DMS 273 treated with DMSO at 0.1 percent for 48 hours (cell line): Measurements from ENCODE around the gene CDH23.
A peak's percentile ranks its signal among the peaks of the same experiment; 100 is the strongest.

Experiments used
- DNase-seq: peaks from one replicate; lab custom pipeline; 2025; lab: John Stamatoyannopoulos, UW

The CDH23 gene

DNA sequence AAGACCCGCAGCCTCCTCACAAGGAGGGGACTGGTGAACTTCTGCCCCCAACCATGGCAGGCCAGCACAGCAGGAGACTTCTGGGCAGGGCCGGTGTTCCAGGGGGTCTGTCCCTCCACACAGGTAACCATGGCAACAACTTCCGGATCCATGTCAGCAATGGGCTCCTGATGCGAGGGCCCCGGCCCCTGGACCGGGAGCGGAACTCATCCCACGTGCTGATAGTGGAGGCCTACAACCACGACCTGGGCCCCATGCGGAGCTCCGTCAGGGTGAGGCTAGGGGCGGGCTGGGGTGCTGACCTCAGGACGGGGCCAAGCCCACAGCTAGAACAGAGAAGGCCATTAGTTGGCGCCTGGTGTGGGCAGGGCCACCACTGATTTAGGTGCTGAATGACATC lies 328.5 kb downstream of the CDH23 start:
- DNase-seq = no peak

DNA sequence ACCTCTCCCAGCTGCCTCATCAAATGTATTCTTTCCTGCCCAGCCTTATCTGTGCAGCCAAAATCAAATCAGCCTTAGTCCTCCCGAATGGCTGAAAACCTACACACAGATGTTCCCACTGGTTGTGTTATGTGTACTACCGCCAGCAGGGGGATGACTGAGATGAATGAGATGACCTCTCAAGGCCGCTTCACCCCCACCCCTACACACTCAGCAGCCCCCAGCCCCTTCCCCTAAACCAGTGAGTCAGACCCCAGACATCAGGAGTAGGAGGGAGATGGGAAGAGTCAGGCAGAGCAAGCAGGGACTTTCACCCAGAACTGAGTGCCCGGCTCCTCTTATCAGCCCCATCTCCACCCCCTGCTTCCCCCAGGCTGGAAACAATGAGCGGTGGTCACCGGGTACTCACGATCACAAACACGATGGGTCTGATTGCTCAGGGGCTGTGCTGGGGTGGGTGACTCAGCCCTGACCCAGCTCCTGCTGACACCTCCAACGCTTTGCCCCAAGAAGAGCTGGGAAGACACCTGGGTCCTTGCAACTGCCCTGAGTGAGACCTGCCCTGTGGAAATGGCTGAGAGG lies 329.4 kb downstream of the CDH23 start:
- DNase-seq = no peak

DNA sequence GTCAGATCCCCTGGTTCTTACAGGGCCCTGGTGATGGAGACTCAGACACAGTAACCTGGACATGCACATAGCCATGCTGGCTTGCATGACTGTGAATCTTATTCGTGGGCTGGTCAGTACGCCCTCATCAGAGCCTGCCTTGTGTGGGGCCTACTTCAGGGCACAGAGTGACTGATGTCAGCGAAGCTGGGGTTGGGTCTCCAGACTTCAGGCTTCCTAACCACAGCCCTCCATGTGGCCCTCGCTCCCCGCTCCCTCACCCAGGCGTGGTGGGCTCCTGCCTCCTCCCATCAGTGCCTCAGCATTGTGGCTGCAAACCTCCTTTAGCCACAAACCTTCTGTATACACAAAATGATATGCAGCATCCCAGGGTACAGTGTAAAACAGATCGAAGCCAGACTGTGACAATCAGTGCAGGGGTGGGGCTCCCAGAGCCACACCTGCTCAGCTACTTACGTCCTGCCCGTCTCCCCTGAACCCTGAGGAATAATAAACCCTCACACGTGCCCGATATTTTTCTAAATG lies 329.9 kb downstream of the CDH23 start:
- DNase-seq = no peak

DNA sequence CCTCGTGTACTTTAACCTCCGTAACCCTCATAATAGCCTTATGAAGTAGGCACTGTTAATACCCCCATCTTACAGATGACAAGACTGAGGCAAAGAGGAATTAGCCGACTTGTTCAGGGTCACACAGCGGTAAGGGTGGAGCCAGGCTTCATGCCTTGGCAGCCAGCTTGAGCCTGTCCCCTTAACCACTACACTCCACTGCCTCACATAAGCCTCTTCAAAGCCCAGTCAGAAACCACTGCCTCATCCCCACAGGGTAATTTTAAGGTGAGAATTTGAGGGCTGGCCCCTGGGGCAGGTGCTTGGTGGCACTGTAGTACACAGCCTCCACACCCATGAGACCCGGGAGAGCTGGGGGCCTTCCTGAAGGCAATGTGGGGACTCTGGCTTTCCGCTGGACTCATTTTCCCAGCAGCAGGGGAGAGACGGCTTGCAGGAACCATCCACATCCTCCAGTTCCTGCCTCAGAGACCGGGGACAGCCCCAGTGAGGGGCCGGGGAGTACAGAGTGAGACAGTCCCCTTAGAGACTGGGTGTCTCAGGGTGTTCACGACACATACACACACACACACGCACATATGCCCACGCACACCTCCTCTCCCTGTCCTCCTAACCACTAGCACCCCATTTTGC lies 330.5 kb downstream of the CDH23 start:
- DNase-seq = no peak

DNA sequence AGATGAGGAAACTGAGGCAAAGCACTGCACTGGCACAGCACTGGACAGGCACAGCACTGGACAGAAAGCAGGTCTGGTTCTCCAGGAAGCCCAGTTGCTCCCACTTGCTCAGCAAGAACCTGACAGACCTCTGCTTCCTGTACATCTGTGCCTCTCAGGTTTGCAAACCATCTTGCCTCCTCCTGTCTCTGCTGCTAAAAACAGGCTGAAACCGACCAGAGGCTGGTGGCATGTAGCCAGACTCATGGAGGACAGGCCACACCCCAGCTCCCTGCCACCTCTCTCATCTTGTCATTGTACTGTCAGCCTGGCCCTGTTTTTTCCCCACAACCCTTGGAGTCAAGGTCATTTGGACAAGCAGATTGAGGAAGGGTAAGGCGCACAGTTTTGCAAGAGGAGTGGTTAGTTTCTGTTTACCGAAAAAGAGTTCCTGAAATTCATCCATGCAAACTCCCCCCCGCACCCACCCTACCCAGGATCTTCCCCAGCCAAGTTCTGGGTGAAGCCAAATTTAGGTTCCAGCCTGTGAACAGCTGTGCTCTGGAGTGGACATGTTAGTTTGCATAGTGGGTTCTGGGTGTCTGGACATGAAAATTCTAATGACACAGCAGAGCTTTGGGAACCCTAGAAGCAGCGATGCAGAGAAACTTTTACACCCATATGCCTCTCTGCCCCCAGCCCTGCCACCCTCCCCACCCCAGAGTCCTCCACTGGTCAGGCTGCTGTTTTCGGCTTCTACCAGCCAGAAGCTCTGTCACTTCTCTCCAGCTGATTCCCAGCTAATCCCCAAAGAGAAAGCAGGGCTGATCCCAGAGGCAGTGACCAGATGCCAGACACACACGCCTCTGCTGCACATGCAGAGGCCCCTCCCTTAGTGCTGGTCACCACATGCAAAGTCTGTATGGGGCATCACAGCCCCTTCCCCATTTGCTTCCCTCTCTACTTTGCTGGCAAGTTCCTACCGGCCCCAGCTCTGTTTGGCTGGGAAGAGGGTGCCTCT lies 331.3 kb downstream of the CDH23 start:
- DNase-seq = peak; percentile 47

DNA sequence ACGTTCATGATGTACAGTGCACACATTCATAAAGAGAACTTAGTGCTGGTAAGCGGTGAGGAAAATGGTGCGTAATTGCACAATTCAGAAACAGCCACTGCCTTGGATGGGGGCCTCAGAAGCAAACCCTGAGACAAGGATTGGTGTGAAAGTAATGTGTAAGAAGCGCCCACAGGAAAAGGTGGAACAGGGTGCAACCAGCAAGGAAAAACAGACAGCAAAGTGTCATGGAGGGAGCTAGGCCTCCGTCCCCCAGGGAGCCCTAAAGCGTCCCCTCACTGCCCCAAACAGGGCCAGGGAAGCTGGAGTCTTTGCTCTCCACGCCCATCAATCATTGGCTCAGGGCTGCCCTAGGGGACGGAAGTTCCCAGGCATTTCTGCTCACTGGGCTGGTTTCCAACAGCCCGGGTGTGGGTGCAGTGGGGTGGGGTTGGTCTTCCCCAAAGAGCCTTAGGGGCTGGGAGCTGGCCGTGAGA lies 332.5 kb downstream of the CDH23 start:
- DNase-seq = no peak

DNA sequence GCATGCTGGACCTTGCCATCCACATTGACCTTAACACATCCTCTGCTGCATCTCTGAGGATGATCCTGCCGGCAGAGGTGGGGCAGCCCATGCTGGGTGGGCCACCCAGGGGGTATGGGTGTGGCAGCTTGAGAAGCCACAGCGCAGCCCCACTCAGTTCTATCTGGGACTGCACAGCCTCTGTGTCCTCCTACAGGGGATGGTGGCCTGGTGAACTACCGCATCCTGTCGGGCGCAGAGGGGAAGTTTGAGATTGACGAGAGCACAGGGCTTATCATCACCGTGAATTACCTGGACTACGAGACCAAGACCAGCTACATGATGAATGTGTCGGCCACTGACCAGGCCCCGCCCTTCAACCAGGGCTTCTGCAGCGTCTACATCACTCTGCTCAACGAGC lies 335.1 kb downstream of the CDH23 start:
- no peak for DNase-seq

DNA sequence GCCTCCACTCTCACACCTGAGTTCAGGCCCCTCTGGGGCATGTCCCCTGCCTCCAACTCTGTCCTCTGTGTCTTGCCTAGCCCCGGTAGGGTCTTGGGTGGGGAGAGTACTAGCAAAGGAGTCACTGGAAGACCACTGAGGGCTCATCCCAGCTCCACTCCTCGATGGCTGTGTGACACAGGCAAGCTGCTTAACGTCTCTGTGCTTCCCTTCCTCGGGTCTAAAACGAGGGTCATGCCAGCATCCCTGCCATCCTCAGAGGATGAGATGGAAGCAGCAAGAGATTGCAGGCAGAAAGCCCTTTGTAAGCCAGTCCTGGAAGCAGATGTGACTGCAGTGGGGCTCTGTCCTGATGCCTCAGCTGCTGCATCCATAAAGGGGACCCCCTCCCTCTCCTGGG lies 338.1 kb downstream of the CDH23 start:
- no peak for DNase-seq

DNA sequence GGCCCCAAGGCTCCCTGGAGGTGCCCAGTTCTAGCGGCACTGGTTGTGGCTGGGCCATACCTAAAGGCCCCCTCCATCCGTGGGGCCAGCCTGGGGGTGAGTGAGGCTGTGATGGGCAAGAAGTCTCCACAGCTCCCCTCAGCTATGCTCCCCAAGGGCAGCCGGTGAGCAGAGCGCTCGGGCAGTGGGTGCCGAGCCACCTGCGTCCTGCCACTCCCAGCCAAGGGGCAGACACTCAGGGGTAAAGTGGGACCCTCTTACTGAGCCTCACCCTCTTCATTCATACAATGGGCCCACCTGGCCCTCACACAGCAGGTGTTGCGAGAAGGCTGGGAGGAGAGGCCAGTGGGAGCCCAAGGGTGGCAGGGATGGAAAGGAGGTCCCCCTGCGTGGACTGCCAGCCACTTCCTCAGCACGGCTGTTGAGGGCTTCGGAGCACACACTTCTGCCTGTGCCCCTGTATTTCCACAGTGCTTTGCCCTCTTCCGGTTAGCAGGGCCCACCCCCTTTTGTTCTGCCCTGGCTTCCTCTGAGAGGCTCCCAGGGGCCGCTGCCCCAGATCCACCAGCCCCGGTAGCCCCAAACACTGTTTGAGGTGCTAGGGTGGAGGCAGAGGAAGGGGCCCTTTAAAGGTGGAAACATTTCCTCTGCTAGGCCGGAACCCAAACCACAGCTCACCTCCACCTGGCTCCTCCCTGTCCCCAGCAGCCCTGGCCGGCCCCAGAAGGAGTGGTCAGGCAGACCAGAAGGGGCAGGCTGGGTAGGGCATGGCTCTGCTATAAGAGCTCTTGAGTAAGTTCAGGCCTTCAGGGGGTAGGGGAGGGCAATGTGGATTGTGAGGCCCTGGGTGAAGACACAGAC lies 339.2 kb downstream of the CDH23 start:
- DNase-seq = no peak

DNA sequence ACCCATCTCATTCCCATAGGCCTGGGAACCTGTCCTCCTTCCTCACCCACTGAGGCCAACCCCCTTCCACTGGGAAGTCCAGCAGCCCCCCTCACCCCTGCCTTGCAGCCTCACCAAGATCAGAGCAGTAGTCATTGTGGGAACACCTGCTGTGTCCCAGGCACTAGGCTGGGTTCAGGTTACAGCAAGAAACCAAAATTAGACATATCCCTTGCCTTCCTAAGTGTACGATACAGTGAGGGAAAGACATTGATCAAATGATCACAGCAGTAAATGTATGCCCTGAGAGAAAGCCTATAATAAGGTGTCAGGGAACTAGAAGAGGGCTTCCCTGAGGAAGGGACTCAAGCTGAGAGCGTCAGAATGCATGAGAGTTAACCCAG lies 339.8 kb downstream of the CDH23 start:
- peak; percentile 66 for DNase-seq

DNA sequence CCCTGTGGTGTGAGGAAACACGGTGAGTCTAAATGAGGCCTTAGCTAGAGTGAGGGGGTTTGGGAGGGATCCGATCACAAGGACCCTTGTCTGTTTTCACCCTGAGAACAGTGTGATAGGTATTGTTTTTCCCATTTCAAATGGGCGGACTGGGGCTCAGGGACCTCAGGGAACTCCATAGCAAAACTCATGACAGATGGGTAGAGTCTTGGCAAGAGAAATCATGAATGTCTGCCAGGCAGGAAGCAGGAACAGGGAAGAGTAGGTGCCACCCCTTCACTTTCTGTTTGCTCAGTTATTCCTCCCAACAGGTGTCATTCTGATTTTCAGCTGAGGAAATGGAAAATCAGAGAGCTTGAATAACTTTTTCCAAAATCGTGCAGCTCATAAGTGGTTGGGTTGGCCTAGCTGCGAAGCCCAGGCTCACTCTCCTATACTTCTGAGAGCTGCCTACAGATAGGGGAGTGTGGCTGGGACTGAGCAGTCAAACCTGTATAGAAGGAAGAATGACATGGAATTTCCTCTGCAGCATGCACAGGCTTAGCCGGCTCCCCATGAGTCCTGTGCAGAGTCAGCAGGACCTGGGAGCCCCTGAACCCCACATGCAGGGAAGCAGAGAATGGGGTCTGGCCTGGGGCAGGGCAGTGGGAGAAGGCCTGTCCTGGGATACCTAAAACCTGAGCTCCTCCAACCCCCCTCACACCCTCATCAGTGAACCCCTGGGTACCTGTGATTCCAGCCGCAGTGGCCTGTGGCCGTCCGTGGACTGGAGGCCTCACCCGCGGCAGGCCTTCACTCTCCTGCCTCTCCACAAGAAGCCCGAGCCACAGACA lies 340.5 kb downstream of the CDH23 start:
- DNase-seq = peak; percentile 57

DNA sequence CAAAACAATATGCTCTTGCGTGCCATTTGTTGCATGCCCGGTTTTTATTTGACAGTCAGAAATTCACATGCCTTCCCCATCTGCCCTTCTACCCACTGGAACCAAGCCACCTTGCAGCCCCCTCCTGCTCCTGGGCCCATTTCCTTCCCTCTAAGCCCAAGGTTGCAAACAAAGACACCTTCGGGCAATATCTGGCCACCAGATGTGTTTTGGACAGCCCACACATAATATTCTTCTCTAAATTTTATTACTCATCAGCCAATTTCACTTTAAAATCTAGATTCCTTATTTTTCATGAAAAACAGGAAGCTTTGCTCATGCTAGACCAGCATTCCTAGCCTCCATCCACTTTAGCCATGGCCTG lies 341.1 kb downstream of the CDH23 start:
- no peak for DNase-seq

DNA sequence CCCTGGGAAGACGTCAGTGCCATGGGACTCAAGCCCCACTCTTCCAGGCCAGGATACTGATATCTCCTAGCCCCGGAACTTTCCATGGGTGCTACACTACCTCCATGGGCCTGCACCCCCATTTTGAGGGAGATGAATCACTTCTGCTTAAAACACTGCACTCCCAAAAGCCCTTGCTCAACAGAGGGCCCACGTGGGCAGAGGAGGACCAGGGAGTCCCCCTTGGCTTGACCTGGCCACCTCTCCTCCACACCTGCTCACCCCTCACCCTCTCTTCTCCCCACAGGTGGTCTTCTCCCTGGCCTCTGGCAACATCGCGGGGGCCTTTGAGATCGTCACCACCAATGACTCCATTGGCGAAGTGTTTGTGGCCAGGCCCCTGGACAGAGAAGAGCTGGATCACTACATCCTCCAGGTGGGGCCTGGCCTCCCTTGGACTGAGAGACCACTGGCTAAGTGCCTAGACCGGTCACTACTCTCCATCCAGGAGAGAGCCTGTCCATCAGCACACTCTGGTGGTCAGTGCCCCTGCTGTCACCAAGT lies 342.7 kb downstream of the CDH23 start:
- no peak for DNase-seq

DNA sequence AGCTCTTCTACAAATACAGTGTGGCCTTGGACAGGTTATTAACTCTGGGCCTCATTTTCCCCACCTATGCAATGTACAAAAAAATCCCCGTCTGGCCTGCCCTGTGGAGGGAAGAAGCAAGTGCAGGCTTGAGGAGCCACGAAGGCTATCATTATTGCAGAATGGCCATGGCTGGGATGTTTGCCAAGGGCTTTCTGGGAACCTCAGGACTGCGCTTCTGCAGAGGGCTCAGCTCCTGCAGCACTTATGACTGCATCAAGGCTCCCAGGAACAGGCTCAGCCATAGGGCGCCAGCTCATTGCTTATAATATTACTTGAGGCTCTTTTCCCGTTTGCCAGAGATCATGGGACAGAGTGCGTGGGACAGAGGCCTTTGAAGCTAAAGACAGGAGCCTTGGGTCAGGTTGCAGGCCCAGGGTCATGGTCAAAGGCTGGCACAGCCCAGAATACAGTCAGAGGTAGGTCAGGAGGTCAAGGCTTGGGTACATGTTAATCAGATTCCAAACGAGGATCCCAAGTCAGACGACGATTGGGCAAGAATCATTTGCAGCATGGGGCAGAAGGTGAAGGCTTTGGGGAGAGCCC lies 343.4 kb downstream of the CDH23 start:
- DNase-seq = peak; percentile 5

DNA sequence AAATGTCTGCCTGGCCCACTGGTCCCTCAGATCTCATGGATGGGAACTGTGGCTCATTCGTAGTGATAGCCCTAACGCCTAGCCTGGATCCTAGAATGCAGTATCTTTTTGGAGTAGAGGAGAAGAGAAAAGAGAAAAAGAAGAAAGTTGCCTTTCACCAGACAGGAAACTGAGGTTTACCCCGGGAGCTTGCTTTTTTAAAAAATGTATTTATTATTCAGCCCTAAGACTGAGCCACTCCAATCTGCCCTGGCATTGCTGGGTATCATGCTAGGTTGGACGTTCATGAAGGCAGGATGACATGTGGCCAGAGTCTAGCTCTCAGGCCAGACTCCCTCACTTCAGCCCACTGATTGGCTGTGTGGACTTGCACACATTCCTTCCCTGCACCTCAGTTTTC lies 344.3 kb downstream of the CDH23 start:
- DNase-seq = no peak

DNA sequence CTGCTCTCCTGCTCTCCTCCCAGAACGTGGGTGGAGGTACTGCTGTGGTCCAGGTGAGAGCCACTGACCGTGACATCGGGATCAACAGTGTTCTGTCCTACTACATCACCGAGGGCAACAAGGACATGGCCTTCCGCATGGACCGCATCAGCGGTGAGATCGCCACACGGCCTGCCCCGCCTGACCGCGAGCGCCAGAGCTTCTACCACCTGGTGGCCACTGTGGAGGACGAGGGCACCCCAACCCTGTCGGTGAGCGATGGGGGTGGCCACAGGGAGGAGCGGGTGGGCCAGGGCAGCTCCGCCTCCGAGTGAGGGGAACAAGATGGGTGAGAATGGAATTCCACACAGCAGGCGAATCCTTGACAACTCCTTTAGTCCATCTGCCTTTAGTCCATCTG lies 345.0 kb downstream of the CDH23 start:
- no peak for DNase-seq

DNA sequence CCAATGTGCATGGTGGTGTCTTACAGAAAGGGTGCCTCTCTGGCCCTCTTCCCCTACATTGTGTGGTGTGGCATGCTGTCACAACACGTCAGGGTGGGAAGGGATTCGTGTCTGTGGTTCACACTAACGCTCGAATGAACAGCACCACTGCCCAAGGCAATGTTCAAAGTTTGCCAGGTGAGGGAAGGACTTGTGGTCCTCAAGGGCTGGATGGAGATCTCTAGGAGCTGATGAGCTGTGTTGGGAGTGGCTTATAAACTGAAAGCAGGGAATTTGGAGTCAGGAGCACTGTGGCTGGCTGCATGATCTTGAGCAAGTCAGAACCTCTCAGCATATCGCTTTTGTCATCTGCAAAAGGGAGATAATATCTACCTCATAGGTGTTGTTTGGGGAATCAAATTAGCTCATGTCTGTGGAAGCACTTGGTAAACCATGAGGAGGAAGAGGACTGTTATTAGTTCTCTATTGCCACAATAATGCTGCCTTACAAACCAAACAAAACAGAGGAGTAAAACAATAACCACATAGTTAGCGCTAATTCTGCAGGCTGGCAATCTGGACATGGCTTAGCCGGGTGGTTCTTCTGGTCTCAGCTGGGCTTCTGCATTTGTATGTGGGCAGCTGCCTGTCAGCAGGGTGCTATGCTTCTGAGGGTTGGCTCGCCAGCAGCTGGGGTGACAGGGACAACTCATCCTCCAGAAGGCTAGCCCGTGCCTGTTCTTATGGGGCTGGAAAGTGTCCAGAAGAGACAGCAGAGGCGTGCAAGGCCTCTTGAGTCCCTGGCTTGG lies 345.8 kb downstream of the CDH23 start:
- no peak for DNase-seq

DNA sequence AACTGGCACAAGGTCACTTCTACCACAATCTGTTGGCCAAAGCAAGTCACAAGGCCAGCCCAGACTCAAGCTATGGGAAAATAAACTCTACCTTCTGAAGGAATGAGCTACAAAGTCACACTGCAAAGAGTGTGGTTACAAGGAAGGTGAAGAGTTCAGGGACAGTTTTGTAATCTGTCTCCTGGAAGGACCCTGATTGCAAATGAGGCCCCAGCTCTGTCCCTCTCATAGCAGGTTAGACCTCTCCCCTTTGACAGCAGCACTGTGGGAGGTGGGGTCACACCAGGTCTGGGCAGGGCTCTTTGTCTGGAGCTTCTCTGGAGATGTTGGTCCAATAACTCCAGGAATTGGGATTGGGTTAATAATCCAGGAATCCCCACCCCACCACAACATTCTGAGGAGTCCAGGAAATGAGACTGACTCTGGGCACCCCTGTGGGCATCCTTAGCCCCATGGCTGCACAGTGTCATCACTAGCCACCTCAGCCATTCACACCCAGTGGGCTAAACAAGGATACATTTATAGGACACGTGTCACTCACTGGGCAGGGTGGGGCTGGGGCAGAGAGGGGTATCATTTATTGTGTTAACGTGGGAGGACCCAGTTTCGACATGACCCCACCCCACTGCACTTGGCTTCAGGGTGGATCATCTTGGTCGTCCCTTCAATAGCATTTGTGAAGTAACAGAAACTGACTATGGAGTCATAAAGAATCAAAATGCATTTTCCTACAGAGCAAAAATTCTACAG lies 346.5 kb downstream of the CDH23 start:
- no peak for DNase-seq

DNA sequence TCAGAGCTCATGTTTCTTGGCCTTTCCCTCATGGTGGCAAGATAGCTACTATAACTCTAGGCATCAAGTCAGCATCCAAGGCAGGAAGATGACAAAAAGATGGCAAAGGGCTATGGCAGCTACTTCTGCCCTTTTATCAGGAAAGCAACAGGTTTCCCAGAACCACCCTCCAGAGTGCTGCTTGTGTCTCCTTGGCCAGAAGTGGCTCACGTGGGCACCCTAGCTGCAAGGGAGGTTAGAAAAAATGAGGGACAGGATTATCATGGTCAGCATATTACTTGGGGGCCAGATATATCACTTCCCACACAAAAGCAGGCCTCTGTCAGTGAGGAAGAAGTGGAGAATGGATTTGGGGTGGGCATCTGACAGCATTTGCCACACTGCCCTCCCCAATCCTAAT lies 347.1 kb downstream of the CDH23 start:
- no peak for DNase-seq
